ENCODE data around the gene AGBL4. TPM values are rescaled to one million over a fixed set of nuclear protein-coding genes. Genes with fewer than 3 reads are reported as not detected.

Gene AGBL4
- total RNA-seq, 1 donor from 2014 or later = not detected

DNA sequence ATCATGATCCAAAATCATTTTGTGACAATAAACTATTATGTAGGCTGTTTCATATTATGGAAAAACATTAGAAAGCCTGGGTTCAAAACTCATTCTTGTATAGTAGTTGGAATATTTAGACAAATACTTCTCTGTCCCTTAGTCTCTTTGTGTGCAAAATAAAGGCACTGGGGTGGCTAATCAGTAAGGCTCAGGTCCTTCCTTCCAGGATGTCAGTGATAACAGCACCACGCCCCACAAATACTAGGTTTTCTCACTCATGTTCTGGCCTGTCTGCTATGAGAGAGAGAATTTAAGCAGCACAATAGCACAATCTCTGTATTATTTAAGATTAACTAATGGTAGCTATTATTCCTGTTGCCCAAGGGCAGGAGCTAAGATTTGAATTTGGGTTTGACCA is 788.8 kb downstream of the AGBL4 start:
- Mint-ChIP-seq H3K27ac (ENCODE audit: unreplicated experiment) (no peak overlapping the region), H3K9me3 (ENCODE audit: unreplicated experiment) (peaks cover 48% of the 10 kb centered on the region), H3K27me3 (ENCODE audit: unreplicated experiment) (no peaks in the 10 kb centered on the region), H3K36me3 (ENCODE audit: unreplicated experiment) (no peaks in the 10 kb centered on the region), H3K4me3 (ENCODE audit: unreplicated experiment) (no peak overlapping the region), H3K4me1 (ENCODE audit: unreplicated experiment) (no peaks in the 10 kb centered on the region)
- DNase-seq (ENCODE audit: extremely low spot score, unreplicated experiment) = no peak
- TF ChIP-seq, protein P1, sequence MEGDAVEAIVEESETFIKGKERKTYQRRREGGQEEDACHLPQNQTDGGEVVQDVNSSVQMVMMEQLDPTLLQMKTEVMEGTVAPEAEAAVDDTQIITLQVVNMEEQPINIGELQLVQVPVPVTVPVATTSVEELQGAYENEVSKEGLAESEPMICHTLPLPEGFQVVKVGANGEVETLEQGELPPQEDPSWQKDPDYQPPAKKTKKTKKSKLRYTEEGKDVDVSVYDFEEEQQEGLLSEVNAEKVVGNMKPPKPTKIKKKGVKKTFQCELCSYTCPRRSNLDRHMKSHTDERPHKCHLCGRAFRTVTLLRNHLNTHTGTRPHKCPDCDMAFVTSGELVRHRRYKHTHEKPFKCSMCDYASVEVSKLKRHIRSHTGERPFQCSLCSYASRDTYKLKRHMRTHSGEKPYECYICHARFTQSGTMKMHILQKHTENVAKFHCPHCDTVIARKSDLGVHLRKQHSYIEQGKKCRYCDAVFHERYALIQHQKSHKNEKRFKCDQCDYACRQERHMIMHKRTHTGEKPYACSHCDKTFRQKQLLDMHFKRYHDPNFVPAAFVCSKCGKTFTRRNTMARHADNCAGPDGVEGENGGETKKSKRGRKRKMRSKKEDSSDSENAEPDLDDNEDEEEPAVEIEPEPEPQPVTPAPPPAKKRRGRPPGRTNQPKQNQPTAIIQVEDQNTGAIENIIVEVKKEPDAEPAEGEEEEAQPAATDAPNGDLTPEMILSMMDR (IDR thresholded peaks at IDR 0.05) = no peak

DNA sequence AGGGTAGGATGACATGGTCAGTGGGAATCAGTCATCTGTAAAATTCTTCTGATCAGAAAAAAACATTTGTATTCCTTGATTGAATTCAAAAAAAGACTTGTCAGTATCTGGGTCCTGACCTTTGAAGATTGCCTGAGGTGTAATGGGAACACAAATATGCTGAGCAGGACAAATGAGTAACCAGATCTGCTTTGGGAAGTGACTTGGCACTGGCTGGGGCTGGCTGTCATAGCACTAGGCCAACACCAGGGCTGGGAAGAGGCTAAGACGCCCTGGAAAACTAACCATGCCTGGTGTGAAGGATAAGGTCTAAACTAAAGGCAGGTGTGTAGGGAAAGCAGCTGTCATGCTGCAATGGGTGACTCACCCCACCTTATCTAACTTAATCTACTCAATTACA is 794.2 kb downstream of the AGBL4 start:
- TF ChIP-seq, protein P1 (IDR thresholded peaks at IDR 0.05) = no peak
- Mint-ChIP-seq H3K4me3 (ENCODE audit: unreplicated experiment) (no peak overlapping the region), H3K27me3 (ENCODE audit: unreplicated experiment) (no peaks in the 10 kb centered on the region)

DNA sequence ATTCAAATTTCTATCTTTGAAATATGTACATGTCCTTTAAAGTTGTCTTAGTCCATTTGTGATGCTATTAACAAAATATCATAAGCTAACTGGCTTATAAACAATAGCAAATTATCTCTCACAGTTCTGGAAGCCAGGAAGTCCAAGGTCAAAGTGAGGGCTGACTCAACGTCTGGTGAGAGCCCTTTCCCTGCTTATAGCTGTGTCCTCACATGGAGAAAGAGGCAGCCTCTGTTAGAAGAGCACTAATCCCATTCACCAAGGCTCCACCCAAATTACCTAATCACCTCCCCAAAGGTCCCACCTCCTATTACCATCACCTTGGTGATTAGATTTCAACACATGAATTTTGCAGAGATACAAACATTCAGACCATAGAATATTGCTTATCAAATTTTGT is 797.0 kb downstream of the AGBL4 start:
- H3K36me3 Mint-ChIP-seq (ENCODE audit: unreplicated experiment) = no peaks in the 10 kb centered on the region
- TF ChIP-seq, protein P1 (IDR thresholded peaks at IDR 0.05) = no peak
- no peak overlapping the region for H3K27ac Mint-ChIP-seq (ENCODE audit: unreplicated experiment)

More for the DNA sequence above, 794.2 kb downstream of the AGBL4 start:
- no peaks in the 10 kb centered on the region for H3K4me1 Mint-ChIP-seq (ENCODE audit: unreplicated experiment)
- peaks cover 40% of the 10 kb centered on the region for H3K9me3 Mint-ChIP-seq (ENCODE audit: unreplicated experiment)
- H3K36me3 Mint-ChIP-seq (ENCODE audit: unreplicated experiment) = no peaks in the 10 kb centered on the region
- H3K27ac Mint-ChIP-seq (ENCODE audit: unreplicated experiment) = no peak overlapping the region
- no peak for DNase-seq (ENCODE audit: extremely low spot score, unreplicated experiment)

DNA sequence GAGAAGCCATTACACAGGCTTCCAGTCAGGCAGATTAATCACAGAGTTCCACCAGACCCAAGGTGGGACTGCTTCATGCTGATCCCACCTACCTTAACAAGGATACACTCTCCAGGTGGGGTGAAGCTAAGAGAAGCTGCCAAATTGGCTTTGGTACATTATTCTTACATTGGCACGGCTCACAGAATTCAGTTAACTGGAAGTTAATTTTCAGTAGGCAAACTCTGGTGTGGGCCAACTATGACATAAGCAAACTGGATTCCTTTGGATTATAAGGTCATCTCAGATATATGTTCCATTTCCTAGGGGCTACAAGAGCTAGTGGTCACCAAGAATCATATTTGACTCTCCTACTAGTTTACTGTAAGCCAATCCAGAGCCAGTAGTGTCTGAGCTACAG is 798.3 kb downstream of the AGBL4 start:
- no peak for DNase-seq (ENCODE audit: extremely low spot score, unreplicated experiment)
- no peaks in the 10 kb centered on the region for H3K27me3 Mint-ChIP-seq (ENCODE audit: unreplicated experiment)
- H3K4me3 Mint-ChIP-seq (ENCODE audit: unreplicated experiment) = no peak overlapping the region
- no peaks in the 10 kb centered on the region for H3K36me3 Mint-ChIP-seq (ENCODE audit: unreplicated experiment)
- H3K27ac Mint-ChIP-seq (ENCODE audit: unreplicated experiment) = no peak overlapping the region
- H3K4me1 Mint-ChIP-seq (ENCODE audit: unreplicated experiment) = no peaks in the 10 kb centered on the region
- TF ChIP-seq, protein P1 (IDR thresholded peaks at IDR 0.05) = no peak
- peaks cover 32% of the 10 kb centered on the region for H3K9me3 Mint-ChIP-seq (ENCODE audit: unreplicated experiment)

More for the DNA sequence above, 797.0 kb downstream of the AGBL4 start:
- H3K4me3 Mint-ChIP-seq (ENCODE audit: unreplicated experiment) = no peak overlapping the region
- peaks cover 40% of the 10 kb centered on the region for H3K9me3 Mint-ChIP-seq (ENCODE audit: unreplicated experiment)
- no peaks in the 10 kb centered on the region for H3K27me3 Mint-ChIP-seq (ENCODE audit: unreplicated experiment)
- DNase-seq (ENCODE audit: extremely low spot score, unreplicated experiment) = no peak
- no peaks in the 10 kb centered on the region for H3K4me1 Mint-ChIP-seq (ENCODE audit: unreplicated experiment)

DNA sequence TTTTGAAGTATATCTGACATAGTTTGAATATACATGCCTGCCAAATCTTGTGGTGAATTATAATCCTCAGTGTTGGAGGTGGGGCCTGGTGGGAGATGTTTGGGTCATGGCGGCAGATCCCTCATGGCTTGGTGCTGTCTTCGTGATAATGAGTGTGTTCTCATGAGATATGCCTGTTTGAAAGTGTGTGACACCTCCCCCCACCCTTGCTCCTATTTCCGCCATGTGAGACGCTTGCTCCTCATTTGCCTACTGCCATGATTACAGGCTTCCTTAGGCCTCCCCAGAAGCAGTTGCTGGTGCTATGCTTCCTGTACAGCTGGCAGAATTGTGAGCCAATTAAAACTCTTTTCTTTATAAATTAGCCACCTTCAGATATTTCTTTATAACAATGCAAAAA is 810.5 kb downstream of the AGBL4 start:
- Mint-ChIP-seq H3K9me3 (ENCODE audit: unreplicated experiment) (peaks cover 26% of the 10 kb centered on the region), H3K36me3 (ENCODE audit: unreplicated experiment) (no peaks in the 10 kb centered on the region), H3K4me3 (ENCODE audit: unreplicated experiment) (no peak overlapping the region), H3K4me1 (ENCODE audit: unreplicated experiment) (no peaks in the 10 kb centered on the region), H3K27ac (ENCODE audit: unreplicated experiment) (no peak overlapping the region), H3K27me3 (ENCODE audit: unreplicated experiment) (no peaks in the 10 kb centered on the region)
- TF ChIP-seq, protein P1 (IDR thresholded peaks at IDR 0.05) = no peak
- no peak for DNase-seq (ENCODE audit: extremely low spot score, unreplicated experiment)

Measured in osteocyte (in vitro differentiated cells).